DOHH2 (cell line): Measurements from ENCODE around the gene TMEM74B.

Source experiments
- CTCF ChIP-seq: fragments of 200-600 bp; sonication (generic); IDR thresholded peaks from one replicate; pipeline ENCODE4 v1.5.1; 2014; ENCODE audit warnings: antibody characterized with exemption, mild to moderate bottlenecking, low read depth, low read length; ENCODE audit not compliant: poor library complexity, severe bottlenecking
- EZH2phosphoT487 ChIP-seq: fragments of 200-600 bp; sonication (generic); IDR thresholded peaks from 2 replicates; pipeline ENCODE4 v1.6.1; 2017; ENCODE audit warnings: borderline replicate concordance, mild to moderate bottlenecking, antibody characterized with exemption, low read length, moderate library complexity, mixed read lengths

- TF ChIP-seq CTCF = no peak
- no peak for TF ChIP-seq EZH2phosphoT487
These were observed 6.7 kb downstream of the TMEM74B start for GRCh38 chr20:1178103-1178502.
